Lower leg skin (tissue), 3 donors: ENCODE data around the gene AFF1.

ENCODE experiments used
- POLR2A ChIP-seq, 2 donors: fragments of 450-650 bp; IDR thresholded peaks; one replicate each; pipeline ENCODE4 v1.6.1; 2016 to 2017; ENCODE audit warnings: antibody characterized with exemption in 2 of 2, mild to moderate bottlenecking in 1 of 2, moderate library complexity in 1 of 2
- TF ChIP-seq, protein P1 (sequence below), 3 donors: fragments of 450-650 bp; IDR thresholded peaks; one replicate each; pipeline ENCODE4 v1.5.1; 2016; ENCODE audit warnings: antibody characterized with exemption in 3 of 3, mild to moderate bottlenecking in 3 of 3, moderate library complexity in 2 of 3

DNA sequence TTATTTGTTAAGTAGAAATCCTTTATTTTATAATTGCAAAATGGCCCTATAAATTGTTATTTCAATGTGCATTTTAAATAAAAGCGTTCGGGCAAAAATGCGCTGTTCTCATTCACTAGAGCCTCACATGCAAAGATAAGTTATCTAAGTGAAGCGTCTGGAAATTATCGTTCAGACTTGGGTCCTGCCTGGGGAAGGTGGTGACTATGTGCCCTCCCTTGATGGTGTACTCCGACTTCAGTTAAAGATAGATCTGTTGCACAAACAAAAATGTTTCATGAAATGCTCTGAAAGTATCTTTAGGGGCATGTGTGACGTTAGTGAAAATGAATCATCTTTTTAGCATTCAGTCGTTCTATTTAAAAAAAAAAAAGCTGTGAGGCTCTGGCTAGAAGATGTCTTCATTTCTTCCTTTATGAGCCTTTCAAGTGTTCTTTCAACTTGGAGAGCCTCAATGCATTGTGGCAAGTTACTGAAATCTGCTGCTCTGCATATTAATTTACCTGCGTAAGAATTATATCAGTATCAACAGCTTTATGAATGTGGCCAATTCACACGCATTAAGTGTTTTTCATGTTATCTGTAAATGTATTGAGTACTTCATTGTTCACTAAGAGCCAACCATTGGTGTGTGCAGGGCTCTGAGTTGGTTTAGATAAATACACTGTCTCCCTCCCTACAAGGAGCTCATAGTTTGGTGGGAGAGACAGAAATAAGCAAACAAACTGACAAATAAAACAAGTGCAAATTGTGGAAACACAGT, 83.0 kb downstream of the AFF1 start:
- no peak for TF ChIP-seq POLR2A (IDR thresholded peaks at IDR 0.05)
- TF ChIP-seq, protein P1, sequence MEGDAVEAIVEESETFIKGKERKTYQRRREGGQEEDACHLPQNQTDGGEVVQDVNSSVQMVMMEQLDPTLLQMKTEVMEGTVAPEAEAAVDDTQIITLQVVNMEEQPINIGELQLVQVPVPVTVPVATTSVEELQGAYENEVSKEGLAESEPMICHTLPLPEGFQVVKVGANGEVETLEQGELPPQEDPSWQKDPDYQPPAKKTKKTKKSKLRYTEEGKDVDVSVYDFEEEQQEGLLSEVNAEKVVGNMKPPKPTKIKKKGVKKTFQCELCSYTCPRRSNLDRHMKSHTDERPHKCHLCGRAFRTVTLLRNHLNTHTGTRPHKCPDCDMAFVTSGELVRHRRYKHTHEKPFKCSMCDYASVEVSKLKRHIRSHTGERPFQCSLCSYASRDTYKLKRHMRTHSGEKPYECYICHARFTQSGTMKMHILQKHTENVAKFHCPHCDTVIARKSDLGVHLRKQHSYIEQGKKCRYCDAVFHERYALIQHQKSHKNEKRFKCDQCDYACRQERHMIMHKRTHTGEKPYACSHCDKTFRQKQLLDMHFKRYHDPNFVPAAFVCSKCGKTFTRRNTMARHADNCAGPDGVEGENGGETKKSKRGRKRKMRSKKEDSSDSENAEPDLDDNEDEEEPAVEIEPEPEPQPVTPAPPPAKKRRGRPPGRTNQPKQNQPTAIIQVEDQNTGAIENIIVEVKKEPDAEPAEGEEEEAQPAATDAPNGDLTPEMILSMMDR (IDR thresholded peaks at IDR 0.05): no peak
